H9 (cell line): ENCODE data around the gene N4BP2. TPM values are rescaled to one million over a fixed set of nuclear protein-coding genes. Genes with fewer than 3 reads are reported as not detected.

Source experiments
- DNase-seq: peaks from one replicate; pipeline ENCODE4 v3.0.0-alpha.2; 2017
- H2AFZ ChIP-seq: one replicate; pipeline ENCODE4 v1.6.1; 2013; ENCODE audit warnings: mild to moderate bottlenecking, low read length, control low read depth, moderate library complexity
- H2AK5ac ChIP-seq: 2 replicates; pipeline ENCODE4 v1.6.1; 2013; ENCODE audit warnings: low read length, control low read depth, mixed read lengths; ENCODE audit not compliant: insufficient read length
- H2BK120ac ChIP-seq: one replicate; pipeline ENCODE4 v1.6.1; 2013; ENCODE audit warnings: low read depth, mild to moderate bottlenecking, low read length, control low read depth, inconsistent platforms; ENCODE audit not compliant: poor library complexity, severe bottlenecking
- H2BK12ac ChIP-seq: 2 replicates; pipeline ENCODE4 v1.6.1; 2013; ENCODE audit warnings: low read length, control low read depth, mixed read lengths, low read depth; ENCODE audit not compliant: insufficient read length
- H2BK15ac ChIP-seq: 2 replicates; pipeline ENCODE4 v1.6.1; 2013; ENCODE audit warnings: low read depth, low read length, control low read depth
- H2BK20ac ChIP-seq: one replicate; pipeline ENCODE4 v1.6.1; 2013; ENCODE audit warnings: low read depth, mild to moderate bottlenecking, low read length, control low read depth, inconsistent platforms; ENCODE audit not compliant: poor library complexity, severe bottlenecking
- H2BK5ac ChIP-seq: 2 replicates; pipeline ENCODE4 v1.6.1; 2013; ENCODE audit warnings: low read length, control low read depth, mixed read lengths; ENCODE audit not compliant: insufficient read length
- H3K14ac ChIP-seq: 2 replicates; pipeline ENCODE4 v1.6.1; 2013; ENCODE audit warnings: low read length, control low read depth; ENCODE audit not compliant: insufficient read depth
- H3K18ac ChIP-seq: 2 replicates; pipeline ENCODE4 v1.6.1; 2013; ENCODE audit warnings: low read depth, mild to moderate bottlenecking, mixed read lengths, low read length, control low read depth; ENCODE audit not compliant: insufficient read length
- H3K23ac ChIP-seq: 2 replicates; pipeline ENCODE4 v1.6.1; 2013; ENCODE audit warnings: low read length, control low read depth, mixed read lengths, low read depth; ENCODE audit not compliant: insufficient read length
- H3K23me2 ChIP-seq: 2 replicates; pipeline ENCODE4 v1.6.1; 2013; ENCODE audit warnings: low read depth, mild to moderate bottlenecking, mixed read lengths, low read length, control low read depth; ENCODE audit not compliant: insufficient read length, poor library complexity, severe bottlenecking
- H3K27ac ChIP-seq: 2 replicates; pipeline ENCODE4 v1.5.1; 2013; ENCODE audit warnings: low read length, control low read depth, mixed read lengths, low read depth; ENCODE audit not compliant: insufficient read length
- H3K27me3 ChIP-seq: 2 replicates; pipeline ENCODE4 v1.6.1; 2013; ENCODE audit warnings: low read length, control low read depth, inconsistent platforms; ENCODE audit not compliant: insufficient read depth
- H3K4ac ChIP-seq: 2 replicates; pipeline ENCODE4 v1.6.1; 2013; ENCODE audit warnings: low read depth, mild to moderate bottlenecking, control low read depth, inconsistent platforms, low read length, moderate library complexity
- H3K4me1 ChIP-seq: 2 replicates; pipeline ENCODE4 v1.6.1; 2013; ENCODE audit warnings: low read length, control low read depth, inconsistent platforms; ENCODE audit not compliant: insufficient read depth
- H3K4me2 ChIP-seq: 2 replicates; pipeline ENCODE4 v1.6.1; 2013; ENCODE audit warnings: low read length, control low read depth, mixed read lengths; ENCODE audit not compliant: insufficient read length, insufficient read depth
- H3K56ac ChIP-seq: 2 replicates; pipeline ENCODE4 v1.6.1; 2013; ENCODE audit warnings: low read depth, mild to moderate bottlenecking, mixed read lengths, low read length, control low read depth; ENCODE audit not compliant: insufficient read length
- H3K79me1 ChIP-seq: 2 replicates; pipeline ENCODE4 v1.6.1; 2013; ENCODE audit warnings: low read depth, mild to moderate bottlenecking, moderate library complexity, low read length, control low read depth, inconsistent platforms; ENCODE audit not compliant: insufficient read depth, poor library complexity, severe bottlenecking
- H3K79me2 ChIP-seq: 2 replicates; pipeline ENCODE4 v1.6.1; 2013; ENCODE audit warnings: low read length, control low read depth, inconsistent platforms; ENCODE audit not compliant: insufficient read depth
- H3K9ac ChIP-seq: 2 replicates; pipeline ENCODE4 v1.6.1; 2013; ENCODE audit warnings: low read length, control low read depth, mixed read lengths; ENCODE audit not compliant: insufficient read length; ENCODE audit errors: extremely low read depth
- H3K9me3 ChIP-seq: one replicate; pipeline ENCODE4 v1.6.1; 2013; ENCODE audit warnings: low read depth, low read length, inconsistent platforms; ENCODE audit not compliant: control insufficient read depth
- H3T11ph ChIP-seq: one replicate; pipeline ENCODE4 v1.6.1; 2013; ENCODE audit warnings: mild to moderate bottlenecking, low read length, control low read depth, inconsistent platforms
- H4K20me1 ChIP-seq: one replicate; pipeline ENCODE4 v1.6.1; 2013; ENCODE audit not compliant: control insufficient read depth, insufficient read length, insufficient read depth
- H4K5ac ChIP-seq: 2 replicates; pipeline ENCODE4 v1.6.1; 2013; ENCODE audit warnings: low read depth, mild to moderate bottlenecking, mixed read lengths, low read length, control low read depth; ENCODE audit not compliant: insufficient read length
- H4K8ac ChIP-seq: replicated peaks from 2 replicates; pipeline ENCODE4 v1.6.1; 2013; ENCODE audit warnings: low read length, control low read depth, mixed read lengths, low read depth; ENCODE audit not compliant: insufficient read length
- H4K91ac ChIP-seq: 2 replicates; pipeline ENCODE4 v1.6.1; 2013; ENCODE audit warnings: low read depth, mild to moderate bottlenecking, moderate library complexity, mixed read lengths, low read length, control low read depth; ENCODE audit not compliant: insufficient read length
- H3K27ac Mint-ChIP-seq, 3 experiments: 2 replicates in 2 of 3; 3 replicates in 1 of 3; pipeline ENCODE4 v1.8.0; 2020 to 2021; ENCODE audit warnings: mixed read lengths in 3 of 3, mild to moderate bottlenecking in 1 of 3, moderate library complexity in 1 of 3
- H3K27me3 Mint-ChIP-seq: 2 replicates; pipeline ENCODE4 v1.8.0; 2021; ENCODE audit warnings: low read depth, mild to moderate bottlenecking, moderate library complexity, mixed read lengths
- H3K36me3 Mint-ChIP-seq, 3 experiments: 2 replicates in 2 of 3; 3 replicates in 1 of 3; pipeline ENCODE4 v1.8.0; 2020 to 2021; ENCODE audit warnings: low read depth in 3 of 3, mixed read lengths in 3 of 3; ENCODE audit not compliant: insufficient read depth in 1 of 3
- H3K4me1 Mint-ChIP-seq, 2 experiments: 2 replicates each; pipeline ENCODE4 v1.8.0; 2020; ENCODE audit warnings: mixed read lengths in 2 of 2
- H3K4me3 Mint-ChIP-seq, 2 experiments: 2 replicates in 1 of 2; 3 replicates in 1 of 2; pipeline ENCODE4 v1.8.0; 2020 to 2021; ENCODE audit warnings: mild to moderate bottlenecking in 2 of 2, mixed read lengths in 2 of 2, moderate library complexity in 1 of 2
- H3K9me3 Mint-ChIP-seq, 2 experiments: 2 replicates in 1 of 2; 3 replicates in 1 of 2; pipeline ENCODE4 v1.8.0; 2020; ENCODE audit warnings: mild to moderate bottlenecking in 2 of 2, mixed read lengths in 2 of 2, moderate library complexity in 1 of 2
- CTCF ChIP-seq: fragments of 200-600 bp; sonication (generic); conservative IDR thresholded peaks from 3 replicates; pipeline ENCODE4 v1.8.0; 2021; ENCODE audit warnings: antibody characterized with exemption, mild to moderate bottlenecking
- WGBS: extraction: QIAGEN DNeasy Blood & Tissue Kit; methylation state at CpG from one replicate; pipeline ENCODE4 v1.1.7; 2013; ENCODE audit warnings: missing lambda C conversion rate, low lambda C conversion rate, mixed read lengths; ENCODE audit not compliant: insufficient read length; ENCODE audit errors: extremely low coverage; 5-methylcytosine and 5-hydroxymethylcytosine counted together
- total RNA-seq: library from RNA; stranded (reverse); gene quantifications from 2 replicates; pipeline ENCODE4 v1.2.1, GENCODE V29; 2021

N4BP2 gene
- total RNA-seq, 1 experiment from 2014 or later, result 35.0 TPM

DNA sequence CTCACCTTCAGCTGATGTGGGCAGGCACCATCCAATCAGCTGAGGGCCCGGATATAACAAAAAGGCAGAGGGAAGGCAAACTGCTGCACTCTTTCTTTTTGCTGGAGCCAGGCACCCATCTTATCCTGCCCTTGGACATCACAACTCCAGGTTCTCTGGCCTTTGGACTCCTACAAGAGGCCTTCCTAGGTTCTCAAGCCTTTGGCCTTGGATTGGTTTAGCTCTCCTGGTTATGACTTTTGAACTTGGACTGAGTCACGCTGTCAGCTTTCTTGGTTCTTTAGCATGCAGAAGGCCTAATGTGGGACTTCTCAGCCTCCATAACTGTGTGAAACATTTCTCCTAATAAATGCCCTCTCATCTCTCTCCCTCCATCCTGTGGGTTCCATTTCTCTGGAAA, 23.0 kb upstream of the N4BP2 start:
- no peaks in the 10 kb centered on the region for H3K23me2 ChIP-seq
- H3K27ac Mint-ChIP-seq, result no peak overlapping the region
- no peaks in the 10 kb centered on the region for H4K20me1 ChIP-seq
- no peak overlapping the region for H3K4ac ChIP-seq
- no peak overlapping the region for H3K56ac ChIP-seq
- no peaks in the 10 kb centered on the region; a peak in 1 of 5 replicates for H3K9me3 Mint-ChIP-seq
- H2AK5ac ChIP-seq, result no peak overlapping the region
- H2BK15ac ChIP-seq, result no peak overlapping the region
- H2AFZ ChIP-seq, result no peak overlapping the region
- no peak overlapping the region for H3K23ac ChIP-seq
- H3K27me3 Mint-ChIP-seq, result no peaks in the 10 kb centered on the region
- no peak overlapping the region for H4K5ac ChIP-seq
- H3K27me3 ChIP-seq, result no peaks in the 10 kb centered on the region
- H3K9ac ChIP-seq, result no peak overlapping the region
- no peak overlapping the region for H2BK12ac ChIP-seq
- no peaks in the 10 kb centered on the region for H3K9me3 ChIP-seq
- H3K4me3 Mint-ChIP-seq, result no peak overlapping the region
- no peak overlapping the region for H2BK5ac ChIP-seq
- H3K4me1 Mint-ChIP-seq, result no peaks in the 10 kb centered on the region
- no peak overlapping the region for H3K18ac ChIP-seq
- H4K91ac ChIP-seq, result no peak overlapping the region
- no peak overlapping the region for H3K4me2 ChIP-seq
- WGBS, result no CpG with 5 or more reads among the region's 2 CpGs
- no peaks in the 10 kb centered on the region for H3K79me2 ChIP-seq
- no peak overlapping the region for H3T11ph ChIP-seq
- no peak overlapping the region for H3K14ac ChIP-seq
- H4K8ac ChIP-seq, result no peak overlapping the region
- H2BK120ac ChIP-seq, result no peak overlapping the region
- no peak for DNase-seq
- no peaks in the 10 kb centered on the region for H3K36me3 Mint-ChIP-seq
- H3K4me1 ChIP-seq, result no peaks in the 10 kb centered on the region
- no peak overlapping the region for H2BK20ac ChIP-seq
- no peaks in the 10 kb centered on the region for H3K79me1 ChIP-seq
- no peak for TF ChIP-seq CTCF
- H3K27ac ChIP-seq, result no peak overlapping the region
